Stimulated activated naive B cell treated with anti-CD40 and anti-IgM and Interleukin-4, amounts not matched to agents 10 μg/mL and 1 μg/mL and 100 μg/mL, for 72 hours (primary cell): Measurements from ENCODE around the gene GPA33.
"Not testable (repeated sequence)": the region's sequence is repeated elsewhere in the genome, so short reads cannot be mapped to it uniquely, and the experiment has no call there.

Experiments used
- ATAC-seq, 2 donors: fragments of 150-1000 bp; cut with Tn5 transposase; replicated peaks; 2 replicates each; pipeline ENCODE4 v1.10.0; 2021; ENCODE audit warnings: moderate library complexity in 1 of 2
- DNase-seq: peaks from one replicate; pipeline ENCODE4 v3.0.0; 2021
- H3K27ac Mint-ChIP-seq: one replicate; pipeline ENCODE4 v1.8.0; 2022; ENCODE audit warnings: mild to moderate bottlenecking, mixed read lengths
- H3K27me3 Mint-ChIP-seq, 2 donors: one replicate each; pipeline ENCODE4 v1.8.0; 2022; ENCODE audit warnings: mixed read lengths in 2 of 2
- H3K36me3 Mint-ChIP-seq, 2 donors: one replicate each; pipeline ENCODE4 v1.8.0; 2022; ENCODE audit warnings: mixed read lengths in 2 of 2, mild to moderate bottlenecking in 1 of 2
- H3K4me1 Mint-ChIP-seq, 2 donors: one replicate each; pipeline ENCODE4 v1.8.0; 2022; ENCODE audit warnings: mixed read lengths in 2 of 2, mild to moderate bottlenecking in 1 of 2
- H3K4me3 Mint-ChIP-seq, 2 donors: one replicate each; pipeline ENCODE4 v1.8.0; 2022; ENCODE audit warnings: mild to moderate bottlenecking in 2 of 2, mixed read lengths in 2 of 2, moderate library complexity in 1 of 2
- H3K9me3 Mint-ChIP-seq, 2 donors: one replicate each; pipeline ENCODE4 v1.8.0; 2022; ENCODE audit warnings: mixed read lengths in 2 of 2, mild to moderate bottlenecking in 1 of 2

Gene GPA33

DNA sequence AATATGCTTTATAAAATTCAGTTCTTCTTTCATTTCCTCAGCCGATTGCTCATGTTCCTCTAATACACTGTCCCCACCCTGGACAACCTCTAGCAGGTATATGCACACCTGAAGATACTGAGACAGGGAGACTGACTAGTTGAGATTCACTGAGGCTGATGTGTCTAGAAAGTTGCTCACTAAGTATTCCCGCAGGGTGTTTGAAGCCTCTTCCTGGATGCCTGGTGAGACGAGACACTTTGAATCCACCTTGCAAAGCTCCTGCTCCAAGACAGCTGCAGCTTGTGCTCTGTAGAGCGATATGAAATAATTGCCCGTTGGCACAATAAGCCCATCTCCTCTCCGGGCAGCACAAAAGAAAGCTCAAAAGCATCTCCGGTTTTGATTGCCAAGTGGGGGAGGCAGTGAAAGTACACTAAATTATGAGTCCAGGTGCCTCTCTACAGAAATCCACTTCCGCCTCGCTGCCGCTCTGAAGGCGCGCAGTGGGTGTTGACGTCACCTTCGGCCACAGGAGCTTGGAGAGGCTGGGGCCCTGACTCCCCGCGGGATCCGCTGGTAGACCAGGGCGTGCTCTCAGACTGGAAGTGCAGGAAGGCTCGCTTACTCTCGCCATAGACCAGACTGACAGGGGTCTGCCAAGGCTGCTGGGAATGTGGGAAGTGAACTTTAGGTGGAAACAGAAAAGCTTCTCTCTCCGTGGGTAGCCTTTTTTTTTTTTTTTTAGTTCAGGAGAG lies 46.3 kb downstream of the GPA33 start:
- peak; percentile 98 to 99 for ATAC-seq
- Mint-ChIP-seq H3K4me1 (peaks cover 9 to 19% of the 10 kb centered on the region in 2 donors), H3K36me3 (no peaks in the 10 kb centered on the region), H3K27me3 (peaks cover 8 to 17% of the 10 kb centered on the region in 2 donors), H3K4me3 (peak overlapping the region; percentile 88 to 92), H3K27ac (peak overlapping the region; percentile 83), H3K9me3 (no peaks in the 10 kb centered on the region)
- DNase-seq = peak; percentile 61

DNA sequence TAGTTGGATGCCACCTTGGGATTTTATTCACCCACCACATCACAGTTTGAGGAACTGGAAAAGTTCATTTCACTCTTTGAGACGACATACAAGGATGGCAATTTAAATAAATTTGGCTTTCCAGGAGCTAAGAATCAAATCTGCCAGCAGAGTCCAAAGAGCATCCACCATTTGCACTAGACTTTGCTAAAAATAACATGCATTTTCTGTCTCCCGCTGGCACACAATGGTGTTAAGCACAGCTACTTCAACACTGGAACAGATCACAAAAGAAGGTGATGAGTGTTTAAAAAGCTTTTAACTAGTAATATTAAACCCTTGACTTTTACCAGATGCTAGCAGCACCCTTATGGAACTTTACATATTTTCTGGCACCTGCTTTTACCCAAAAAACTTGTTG lies 56.5 kb downstream of the GPA33 start:
- H3K4me3 Mint-ChIP-seq = no peak overlapping the region
- peaks cover 6 to 9% of the 10 kb centered on the region in 2 donors for H3K27me3 Mint-ChIP-seq
- H3K4me1 Mint-ChIP-seq = no peaks in the 10 kb centered on the region
- DNase-seq (no peak), ATAC-seq (no peak)
- no peaks in the 10 kb centered on the region for H3K9me3 Mint-ChIP-seq
- H3K36me3 Mint-ChIP-seq = no peaks in the 10 kb centered on the region
- H3K27ac Mint-ChIP-seq = no peak overlapping the region

DNA sequence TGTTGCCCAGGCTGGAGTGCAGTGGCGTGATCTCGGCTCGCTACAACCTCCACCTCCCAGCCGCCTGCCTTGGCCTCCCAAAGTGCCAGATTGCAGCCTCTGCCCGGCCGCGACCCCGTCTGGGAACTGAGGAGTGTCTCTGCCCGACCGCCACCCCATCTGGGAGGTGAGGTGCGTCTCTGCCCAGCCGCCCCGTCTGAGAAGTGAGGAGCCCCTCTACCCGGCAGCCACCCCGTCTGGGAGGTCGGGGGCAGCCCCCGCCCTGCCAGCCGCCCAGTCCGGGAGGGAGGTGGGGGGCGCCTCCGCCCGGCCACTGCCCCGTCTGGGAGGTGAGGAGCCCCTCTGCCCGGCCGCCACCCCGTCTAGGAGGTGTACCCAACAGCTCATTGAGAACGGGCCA lies 60.6 kb downstream of the GPA33 start:
- not testable (repeated sequence) for DNase-seq, H3K4me3 Mint-ChIP-seq, H3K4me1 Mint-ChIP-seq, H3K36me3 Mint-ChIP-seq, H3K27ac Mint-ChIP-seq, H3K9me3 Mint-ChIP-seq, ATAC-seq
- peaks cover 31 to 40% of the 10 kb centered on the region in 2 donors for H3K27me3 Mint-ChIP-seq

DNA sequence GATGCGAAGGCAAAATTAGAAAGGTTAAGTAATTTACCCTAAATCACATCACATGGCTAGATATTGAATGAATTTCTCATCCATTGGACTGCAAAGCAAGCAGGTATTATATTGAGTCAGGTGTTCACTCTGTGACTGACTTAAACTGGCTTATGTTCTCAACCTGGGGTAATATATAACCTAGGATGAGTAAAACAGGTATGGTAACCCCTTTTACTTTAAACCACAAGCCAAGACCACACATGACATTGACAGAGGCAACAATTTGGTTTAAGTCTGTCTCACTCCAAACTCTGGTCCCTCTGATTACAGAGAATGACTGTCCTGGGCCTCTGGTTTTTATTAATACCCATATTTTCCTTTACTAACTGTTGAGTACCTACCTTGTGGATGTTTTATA lies 67.8 kb downstream of the GPA33 start:
- Mint-ChIP-seq H3K9me3 (no peaks in the 10 kb centered on the region), H3K36me3 (no peaks in the 10 kb centered on the region), H3K4me3 (no peak overlapping the region), H3K27me3 (peaks cover 14 to 25% of the 10 kb centered on the region in 2 donors), H3K27ac (no peak overlapping the region), H3K4me1 (peaks cover 4 to 7% of the 10 kb centered on the region in 2 donors)
- ATAC-seq (no peak), DNase-seq (no peak)

DNA sequence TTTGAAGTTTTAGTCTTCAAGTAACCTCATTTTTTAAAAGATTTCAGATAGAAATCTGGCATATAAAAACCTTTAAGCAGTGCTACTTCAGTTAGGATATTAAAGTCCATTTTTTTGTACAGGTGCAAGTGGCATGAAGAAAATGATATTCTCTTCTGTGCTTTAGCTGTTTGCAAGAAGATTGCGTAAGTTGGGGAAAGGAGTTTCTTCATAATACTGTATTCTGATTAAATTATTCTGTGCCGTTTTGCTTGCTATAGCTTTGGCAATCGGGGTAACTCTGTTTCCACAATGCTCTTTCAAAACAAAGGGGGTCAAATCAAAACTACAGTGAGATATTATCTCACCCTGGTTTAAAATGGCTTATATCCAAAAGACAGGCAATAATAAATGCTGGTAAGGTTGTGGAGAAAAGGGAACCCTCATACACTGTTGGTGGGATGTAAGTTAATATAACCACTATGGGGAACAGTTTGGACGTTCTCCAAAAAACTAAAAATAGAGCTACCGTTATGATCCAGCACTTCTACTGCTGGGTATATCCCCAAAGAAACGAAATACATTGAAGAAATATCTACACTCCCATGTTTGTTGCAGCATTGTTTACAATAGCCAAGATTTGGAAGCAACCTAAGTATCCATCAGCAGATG lies 74.0 kb downstream of the GPA33 start:
- Mint-ChIP-seq H3K9me3 (no peaks in the 10 kb centered on the region), H3K4me1 (peaks cover 0 to 2% of the 10 kb centered on the region in 2 donors), H3K4me3 (no peak overlapping the region), H3K36me3 (no peaks in the 10 kb centered on the region), H3K27ac (no peak overlapping the region), H3K27me3 (peaks cover 15 to 25% of the 10 kb centered on the region in 2 donors)
- DNase-seq (no peak), ATAC-seq (no peak)

DNA sequence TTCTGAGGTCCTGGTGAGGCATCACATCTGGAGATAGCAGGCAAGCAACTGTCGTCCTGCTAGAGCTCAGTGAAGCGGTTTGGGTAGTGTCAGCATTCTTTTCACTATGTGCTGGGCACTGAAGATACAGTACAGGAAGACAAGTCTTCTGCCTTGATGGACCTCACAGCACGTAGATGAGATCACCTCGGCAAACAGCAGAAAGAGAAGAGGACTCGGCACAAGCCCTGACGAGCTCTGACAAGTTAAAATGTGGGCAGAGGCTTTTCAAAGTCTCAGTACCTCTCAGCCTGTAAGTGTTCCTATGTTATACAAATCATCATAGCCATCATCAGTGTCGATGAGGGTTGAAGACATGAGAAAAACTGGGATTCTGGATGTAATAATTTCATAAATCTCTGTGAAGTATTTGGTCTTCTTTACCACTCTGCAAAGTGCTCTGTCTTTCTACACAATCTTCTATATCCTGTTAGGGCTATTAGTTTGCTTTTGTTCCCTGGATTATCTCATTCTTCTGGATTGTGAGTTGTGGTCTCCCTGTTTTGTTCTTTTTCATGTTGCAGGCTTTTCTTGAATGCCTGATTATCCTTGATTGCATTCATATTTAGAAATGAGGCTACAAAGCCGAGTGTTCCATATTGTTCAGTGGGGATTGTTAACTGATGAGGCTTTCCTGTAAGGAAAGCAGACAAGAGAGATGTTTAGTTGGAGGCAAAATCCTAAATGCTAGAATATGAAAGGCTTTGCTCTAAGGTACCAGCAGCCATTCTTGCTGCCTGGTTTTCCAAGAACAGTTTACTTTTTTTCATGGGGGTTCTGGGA lies 76.9 kb downstream of the GPA33 start:
- H3K36me3 Mint-ChIP-seq = no peaks in the 10 kb centered on the region

DNA sequence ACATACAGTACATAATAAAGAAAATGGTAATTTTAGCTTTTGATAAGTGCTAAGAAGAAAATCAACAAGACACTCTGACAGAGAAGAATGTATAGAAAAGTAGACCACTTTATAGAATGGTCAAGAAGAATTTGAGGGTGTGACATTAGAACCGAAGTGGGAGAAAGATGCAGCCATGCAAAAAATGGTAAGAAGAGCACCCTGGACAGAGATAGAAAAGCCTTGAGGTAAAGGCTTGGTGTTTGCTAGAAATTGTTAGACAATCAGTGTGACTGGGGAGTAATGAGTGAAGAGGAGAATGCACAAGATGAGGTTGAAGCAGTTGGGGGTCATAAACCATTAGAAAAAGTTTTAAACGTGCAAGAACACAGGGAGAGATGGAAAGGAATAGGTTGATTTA lies 77.6 kb downstream of the GPA33 start:
- no peak for ATAC-seq
- H3K9me3 Mint-ChIP-seq = no peaks in the 10 kb centered on the region
- peaks cover 2 to 7% of the 10 kb centered on the region in 2 donors for H3K4me1 Mint-ChIP-seq
- H3K36me3 Mint-ChIP-seq = no peaks in the 10 kb centered on the region
- H3K27ac Mint-ChIP-seq = no peak overlapping the region
- no peak for DNase-seq
- peaks cover 35 to 40% of the 10 kb centered on the region in 2 donors for H3K27me3 Mint-ChIP-seq
- H3K4me3 Mint-ChIP-seq = no peak overlapping the region

More for the DNA sequence above, 76.9 kb downstream of the GPA33 start:
- Mint-ChIP-seq H3K4me3 (no peak overlapping the region), H3K9me3 (no peaks in the 10 kb centered on the region), H3K4me1 (peaks cover 2 to 7% of the 10 kb centered on the region in 2 donors), H3K27ac (no peak overlapping the region), H3K27me3 (peaks cover 35 to 39% of the 10 kb centered on the region in 2 donors)
- DNase-seq (no peak), ATAC-seq (no peak)

DNA sequence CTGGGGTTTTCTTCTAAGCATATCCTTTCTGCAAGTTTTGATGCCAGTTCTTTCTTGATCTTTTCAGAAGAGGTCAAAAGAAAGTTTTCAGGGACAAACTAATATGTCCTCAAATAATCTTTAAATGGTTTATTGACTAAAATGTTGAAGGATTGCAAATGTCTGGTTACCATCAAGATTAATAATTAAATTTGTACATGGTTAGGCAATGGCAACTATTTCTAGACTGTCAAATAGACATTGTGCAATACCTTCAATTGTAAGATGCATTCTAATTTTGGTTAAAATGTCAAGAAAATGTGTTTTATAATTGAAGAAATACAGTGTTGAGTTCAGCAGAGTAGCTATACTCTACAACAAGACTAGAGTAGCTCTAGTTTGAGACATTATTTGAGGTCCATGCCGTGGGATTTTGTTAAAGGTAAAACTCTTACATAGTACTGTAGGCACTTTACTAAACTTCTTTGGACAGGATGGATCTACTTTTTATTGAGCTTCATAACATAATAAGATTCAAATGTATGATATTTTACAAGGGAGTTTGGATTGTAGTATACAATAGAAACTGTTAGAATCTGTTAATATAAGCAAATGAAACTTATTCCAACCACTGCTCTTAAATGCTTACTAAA lies 78.5 kb downstream of the GPA33 start:
- H3K9me3 Mint-ChIP-seq = no peaks in the 10 kb centered on the region

DNA sequence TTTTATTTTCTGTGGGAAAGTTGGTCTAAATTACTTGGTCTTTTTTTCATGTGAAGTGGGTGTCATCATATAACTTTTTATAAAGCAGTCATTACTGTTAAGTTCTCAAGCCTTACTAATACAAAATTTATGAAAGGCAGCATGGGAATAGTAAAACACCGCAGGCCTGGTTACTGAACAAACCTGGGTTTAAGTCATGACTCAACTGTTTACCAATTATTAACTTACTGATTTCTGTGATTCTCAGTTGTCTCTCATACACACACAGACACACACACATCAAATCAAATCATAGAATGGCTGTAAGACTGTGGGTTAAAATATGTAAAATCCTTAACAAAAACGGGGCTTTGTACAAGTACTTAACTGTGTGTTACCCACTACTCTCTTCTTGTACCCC lies 86.5 kb downstream of the GPA33 start:
- peaks cover 1 to 4% of the 10 kb centered on the region in 2 donors for H3K36me3 Mint-ChIP-seq
- H3K4me1 Mint-ChIP-seq = no peaks in the 10 kb centered on the region
- DNase-seq (no peak), ATAC-seq (no peak)
- no peak overlapping the region for H3K27ac Mint-ChIP-seq
- no peak overlapping the region for H3K4me3 Mint-ChIP-seq
- peaks cover 7 to 16% of the 10 kb centered on the region in 2 donors for H3K9me3 Mint-ChIP-seq
- H3K27me3 Mint-ChIP-seq = peaks cover 11 to 22% of the 10 kb centered on the region in 2 donors

More for the DNA sequence above, 78.5 kb downstream of the GPA33 start:
- no peak overlapping the region for H3K27ac Mint-ChIP-seq
- H3K27me3 Mint-ChIP-seq = peaks cover 35 to 38% of the 10 kb centered on the region in 2 donors
- H3K4me1 Mint-ChIP-seq = peaks cover 2 to 7% of the 10 kb centered on the region in 2 donors
- DNase-seq (no peak), ATAC-seq (no peak)
- H3K36me3 Mint-ChIP-seq = no peaks in the 10 kb centered on the region
- H3K4me3 Mint-ChIP-seq = no peak overlapping the region
